Upper lobe of left lung (tissue), 6 donors: ENCODE results near the gene ZNF547. TPM values are rescaled to one million over a fixed set of nuclear protein-coding genes. Genes with fewer than 3 reads are reported as not detected.

Source experiments
- ATAC-seq, 2 donors: fragments of 200-7000 bp; cut with Tn5 transposase; one replicate each; pipeline ENCODE4 v1.9.1; 2022; ENCODE audit warnings: mild to moderate bottlenecking in 2 of 2, moderate library complexity in 2 of 2; ENCODE audit not compliant: low FRiP score in 2 of 2
- DNase-seq, 2 donors: peaks; one replicate each; pipeline ENCODE4 v3.0.0-alpha.2; 2019 to 2020
- H3K27ac ChIP-seq, 4 donors: fragments of 200-600 bp; sonication (generic); one replicate each; pipeline ENCODE4 v1.5.1; 2016 to 2019
- H3K27me3 ChIP-seq, 4 donors: fragments of 200-600 bp; sonication (generic); one replicate each; pipeline ENCODE4 v1.5.1; 2017 to 2019
- H3K36me3 ChIP-seq, 4 donors: fragments of 200-600 bp; sonication (generic); one replicate each; pipeline ENCODE4 v1.5.1; 2016 to 2019
- H3K4me1 ChIP-seq, 4 donors: fragments of 200-600 bp; sonication (generic); one replicate each; pipeline ENCODE4 v1.5.1; 2018 to 2019
- H3K4me3 ChIP-seq, 4 donors: fragments of 200-600 bp; sonication (generic); one replicate each; pipeline ENCODE4 v1.5.1; 2017 to 2019; ENCODE audit warnings: mild to moderate bottlenecking in 2 of 4, moderate library complexity in 1 of 4
- H3K9me3 ChIP-seq, 4 donors: fragments of 200-600 bp; sonication (generic); one replicate each; pipeline ENCODE4 v1.5.1; 2018 to 2019
- CTCF ChIP-seq, 6 experiments: fragments of 450-650 bp in 4 of 6; fragments of 200-600 bp in 2 of 6; sonication (generic) in 2 of 6; IDR thresholded peaks; one replicate each; pipeline ENCODE4 v1.5.1; 2016 to 2019; ENCODE audit warnings: antibody characterized with exemption in 6 of 6
- EP300 ChIP-seq, 4 donors: sonication (generic); formaldehyde crosslinking; IDR thresholded peaks; one replicate each; pipeline ENCODE4 v1.5.1; 2017; ENCODE audit warnings: antibody characterized with exemption in 4 of 4, control low read depth in 2 of 4
- POLR2A ChIP-seq, 4 donors: fragments of 450-650 bp; IDR thresholded peaks; one replicate each; pipeline ENCODE4 v1.5.1; 2016 to 2017; ENCODE audit warnings: antibody characterized with exemption in 4 of 4, mild to moderate bottlenecking in 2 of 4
- POLR2AphosphoS5 ChIP-seq, 2 donors: sonication (generic); formaldehyde crosslinking; IDR thresholded peaks; one replicate each; pipeline ENCODE4 v1.5.1; 2017; ENCODE audit warnings: antibody characterized with exemption in 2 of 2
- WGBS, 2 donors: methylation state at CpG; one replicate each; pipeline ENCODE4 v1.1.5; 2017 to 2018; 5-methylcytosine and 5-hydroxymethylcytosine counted together
- total RNA-seq, 6 donors: library from RNA; depleted of rRNA in 4 of 6; stranded (reverse); fragments of >200 nt in 4 of 6; gene quantifications; one replicate each; pipeline versions ENCODE4 v1.1.0 to v1.2.1, GENCODE V29; 2016 to 2021
- donor health status: DM: no; HTN: no; CAD: no; lungs with moderate emphysema.
- donor health status: DM: no; HTN: yes; CAD: no; lungs with severe emphysema.

The ZNF547 gene
- total RNA-seq, 6 donors from 2014 or later = 0.89 to 9.4 (median 3.2) TPM

GRCh38 chr19:57350877-57351805 is 12.2 kb upstream of the ZNF547 start, which contains the start of gene ZNF304:
Gene ZNF304 (plus strand): TSS chr19:57351271. CDS start chr19:57351665, 394 bp downstream.
- TF ChIP-seq POLR2AphosphoS5 (IDR thresholded peaks at IDR 0.05) (peak; percentile 77 to 80), EP300 (IDR thresholded peaks at IDR 0.05) (peak in 1 of 4 donors; percentile 38), CTCF (IDR thresholded peaks at IDR 0.05) (no peak), POLR2A (IDR thresholded peaks at IDR 0.05) (peak in 3 of 4 donors; percentile 13 to 40 (median 34))
- H3K27ac ChIP-seq = peak within 1 kb of the TSS; percentile 22 to 83 (median 77)
- H3K9me3 ChIP-seq = peaks cover 1 to 23% (median 20%) of the 10 kb centered on the region in 4 donors

GRCh38 chr19:57351867-57352266 is 11.5 kb upstream of the ZNF547 start:
- H3K27ac ChIP-seq = peak overlapping the region; percentile 22 to 83 (median 77)
- H3K36me3 ChIP-seq = peaks cover 24 to 41% (median 31%) of the 10 kb centered on the region in 4 donors
- WGBS, 2 donors = 27 to 31% methylated on average over 7 of the region's 7 CpGs
- peaks cover 6 to 30% (median 27%) of the 10 kb centered on the region in 4 donors for H3K9me3 ChIP-seq
- H3K4me3 ChIP-seq = peak overlapping the region; percentile 16 to 81 (median 78)
- H3K27me3 ChIP-seq = no peaks in the 10 kb centered on the region
- peaks cover 13 to 23% (median 16%) of the 10 kb centered on the region in 4 donors for H3K4me1 ChIP-seq
- DNase-seq (no peak), ATAC-seq (no peak)
- TF ChIP-seq EP300 (IDR thresholded peaks at IDR 0.05) = no peak
- TF ChIP-seq POLR2AphosphoS5 (IDR thresholded peaks at IDR 0.05) = no peak
- no peak for TF ChIP-seq POLR2A (IDR thresholded peaks at IDR 0.05)
- TF ChIP-seq CTCF (IDR thresholded peaks at IDR 0.05) = no peak

More at GRCh38 chr19:57350877-57351805, 12.2 kb upstream of the ZNF547 start, which contains the start of gene ZNF304:
- no peaks in the 10 kb centered on the region for H3K27me3 ChIP-seq
- H3K4me3 ChIP-seq = peak within 1 kb of the TSS; percentile 16 to 81 (median 78)
- WGBS, 2 donors = 2 to 4% methylated on average over 22 to 54 of the region's 57 CpGs
- peak; percentile 96 to 98 for ATAC-seq
- peak; percentile 75 to 96 for DNase-seq
- H3K4me1 ChIP-seq = peaks cover 13 to 23% (median 16%) of the 10 kb centered on the region in 4 donors
- H3K36me3 ChIP-seq = peaks cover 16 to 33% (median 24%) of the 10 kb centered on the region in 4 donors

- H3K4me1 ChIP-seq = peaks cover 9 to 23% (median 14%) of the 10 kb centered on the region in 4 donors
- no peak overlapping the region for H3K4me3 ChIP-seq
- 94 to 95% methylated on average over 3 to 4 of the region's 4 CpGs for WGBS, 2 donors
- peaks cover 8 to 61% (median 54%) of the 10 kb centered on the region in 4 donors for H3K9me3 ChIP-seq
- TF ChIP-seq CTCF (IDR thresholded peaks at IDR 0.05) (no peak), POLR2A (IDR thresholded peaks at IDR 0.05) (no peak), EP300 (IDR thresholded peaks at IDR 0.05) (no peak), POLR2AphosphoS5 (IDR thresholded peaks at IDR 0.05) (no peak)
- no peak for ATAC-seq
- no peak overlapping the region for H3K27ac ChIP-seq
- peaks cover 28 to 61% (median 47%) of the 10 kb centered on the region in 4 donors for H3K36me3 ChIP-seq
- H3K27me3 ChIP-seq = no peaks in the 10 kb centered on the region
- DNase-seq = no peak
Observed at GRCh38 chr19:57355916-57356315, 7.4 kb upstream of the ZNF547 start.

GRCh38 chr19:57357406-57357805 is 5.9 kb upstream of the ZNF547 start:
- TF ChIP-seq EP300 (IDR thresholded peaks at IDR 0.05) (no peak), POLR2AphosphoS5 (IDR thresholded peaks at IDR 0.05) (no peak), POLR2A (IDR thresholded peaks at IDR 0.05) (no peak), CTCF (IDR thresholded peaks at IDR 0.05) (no peak)
- peaks cover 2 to 12% (median 9%) of the 10 kb centered on the region in 4 donors for H3K4me1 ChIP-seq
- ATAC-seq = no peak
- DNase-seq = no peak
- H3K27me3 ChIP-seq = no peaks in the 10 kb centered on the region
- peaks cover 8 to 61% (median 56%) of the 10 kb centered on the region in 4 donors for H3K9me3 ChIP-seq
- WGBS, 2 donors = 94 to 96% methylated on average over 5 of the region's 5 CpGs
- peaks cover 28 to 61% (median 47%) of the 10 kb centered on the region in 4 donors for H3K36me3 ChIP-seq
- no peak overlapping the region for H3K27ac ChIP-seq
- H3K4me3 ChIP-seq = no peak overlapping the region
